HG02571 (cell line): ENCODE results near the gene GOLGA1.
A peak's percentile ranks its signal among the peaks of the same experiment; 100 is the strongest.

Experiments
- ATAC-seq: cut with Tn5 transposase; IDR thresholded peaks from one replicate; pipeline ENCODE4 v1.9.1; 2021; ENCODE audit warnings: mild to moderate bottlenecking, moderate library complexity; ENCODE audit not compliant: unreplicated experiment

The GOLGA1 gene

GRCh38 chr9:124885551-124885950 is 55.3 kb downstream of the GOLGA1 start:
- no peak for ATAC-seq

DNA sequence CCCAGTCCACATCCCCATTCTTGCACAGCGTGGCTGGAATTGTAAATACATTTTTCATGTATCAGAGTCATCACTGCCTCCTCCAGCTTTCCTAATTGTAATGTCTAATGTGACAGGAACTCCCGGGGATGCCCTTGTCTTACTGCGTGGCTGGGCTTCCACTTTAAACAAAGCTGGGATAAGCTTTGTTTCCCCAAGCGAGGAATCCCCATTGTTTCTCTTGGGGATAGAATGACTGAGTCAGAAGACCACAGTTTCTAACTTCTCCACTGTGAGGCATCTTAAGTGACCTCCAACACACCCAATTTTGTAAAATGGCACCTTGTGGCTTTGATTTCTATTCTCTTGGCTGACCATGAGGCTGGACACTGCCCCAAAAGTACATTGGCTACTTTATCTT is 56.5 kb downstream of the GOLGA1 start:
- ATAC-seq, result no peak

DNA sequence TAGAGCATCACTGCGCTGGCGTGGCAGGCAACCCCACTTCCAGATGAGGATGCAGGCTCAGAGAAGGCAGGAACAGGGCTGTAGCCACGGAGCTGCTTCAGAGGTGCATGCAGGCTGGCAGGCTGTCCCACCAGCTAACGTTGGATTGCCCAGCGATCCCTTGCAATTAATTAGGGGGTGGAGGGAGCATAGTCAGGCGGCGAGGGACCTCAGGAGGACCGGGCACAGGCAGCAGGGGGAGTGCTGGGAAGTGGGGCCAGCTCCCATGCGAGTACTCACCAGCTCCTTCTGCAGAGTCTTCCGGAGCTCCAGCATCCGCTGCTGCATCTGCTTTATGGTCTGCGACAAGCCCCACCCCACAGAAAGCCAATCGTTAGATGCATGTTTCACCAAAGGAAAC is 58.7 kb downstream of the GOLGA1 start:
- ATAC-seq, result no peak

- no peak for ATAC-seq
Observed at GRCh38 chr9:124881138-124881743, 59.6 kb downstream of the GOLGA1 start.

GRCh38 chr9:124880501-124880900 is 60.4 kb downstream of the GOLGA1 start:
- ATAC-seq, result no peak

DNA sequence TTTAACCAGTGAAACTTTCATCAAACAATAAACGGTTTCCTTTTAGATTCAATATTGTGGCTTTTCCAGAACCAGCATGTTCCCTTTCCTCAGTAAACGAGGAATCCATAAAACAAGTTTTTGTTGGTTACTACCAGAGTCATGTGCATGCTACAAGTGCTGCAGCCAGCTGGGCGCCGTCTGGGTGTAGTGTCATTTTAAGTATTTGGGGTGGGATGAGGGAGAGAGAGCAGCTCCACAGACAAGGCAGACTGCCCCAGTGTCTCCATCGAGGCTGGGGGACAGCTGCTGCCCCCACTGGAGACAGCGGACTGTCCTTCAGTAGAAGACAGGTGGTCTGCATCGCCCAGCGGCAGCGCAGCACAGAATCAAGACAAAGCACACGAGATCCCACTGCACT is 61.7 kb downstream of the GOLGA1 start:
- ATAC-seq, result no peak

DNA sequence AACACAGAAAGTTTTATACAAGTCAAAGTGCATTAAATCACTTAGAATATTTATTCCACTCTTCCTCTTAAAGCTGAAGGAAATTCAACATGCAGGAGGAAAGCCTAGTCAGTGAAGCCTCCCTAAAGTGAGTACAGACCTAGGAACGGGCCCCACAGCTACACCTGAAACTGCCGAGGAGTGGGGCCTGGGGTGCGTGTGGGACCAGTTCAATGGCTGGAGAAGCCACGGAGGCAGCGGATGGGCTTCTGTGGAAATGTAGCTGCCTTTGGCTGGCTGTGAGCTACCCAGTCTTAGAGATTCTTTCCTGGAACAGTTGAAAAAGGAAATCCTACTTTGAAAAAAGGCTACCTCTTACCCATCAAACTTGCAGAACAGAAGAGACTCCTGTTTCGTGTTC is 62.4 kb downstream of the GOLGA1 start:
- no peak for ATAC-seq

DNA sequence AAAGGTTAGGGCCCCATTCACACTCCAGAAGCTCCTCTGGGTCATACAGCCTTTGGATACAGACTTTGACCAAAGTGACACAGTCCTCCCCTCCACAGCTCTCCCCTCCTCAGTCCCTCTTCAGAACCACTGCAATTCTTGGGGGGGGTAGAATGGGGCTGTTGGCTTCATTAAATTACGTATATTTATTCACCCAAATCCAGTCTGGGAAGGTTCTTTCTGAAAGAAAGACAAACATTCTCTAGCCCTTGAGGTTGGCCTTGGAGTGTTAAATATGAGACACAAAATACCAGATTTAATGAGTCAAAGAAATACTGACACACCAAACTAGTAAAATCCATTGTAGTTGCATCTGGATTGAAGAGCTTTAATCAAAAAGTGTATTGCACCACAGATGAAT is 62.9 kb downstream of the GOLGA1 start:
- no peak for ATAC-seq

DNA sequence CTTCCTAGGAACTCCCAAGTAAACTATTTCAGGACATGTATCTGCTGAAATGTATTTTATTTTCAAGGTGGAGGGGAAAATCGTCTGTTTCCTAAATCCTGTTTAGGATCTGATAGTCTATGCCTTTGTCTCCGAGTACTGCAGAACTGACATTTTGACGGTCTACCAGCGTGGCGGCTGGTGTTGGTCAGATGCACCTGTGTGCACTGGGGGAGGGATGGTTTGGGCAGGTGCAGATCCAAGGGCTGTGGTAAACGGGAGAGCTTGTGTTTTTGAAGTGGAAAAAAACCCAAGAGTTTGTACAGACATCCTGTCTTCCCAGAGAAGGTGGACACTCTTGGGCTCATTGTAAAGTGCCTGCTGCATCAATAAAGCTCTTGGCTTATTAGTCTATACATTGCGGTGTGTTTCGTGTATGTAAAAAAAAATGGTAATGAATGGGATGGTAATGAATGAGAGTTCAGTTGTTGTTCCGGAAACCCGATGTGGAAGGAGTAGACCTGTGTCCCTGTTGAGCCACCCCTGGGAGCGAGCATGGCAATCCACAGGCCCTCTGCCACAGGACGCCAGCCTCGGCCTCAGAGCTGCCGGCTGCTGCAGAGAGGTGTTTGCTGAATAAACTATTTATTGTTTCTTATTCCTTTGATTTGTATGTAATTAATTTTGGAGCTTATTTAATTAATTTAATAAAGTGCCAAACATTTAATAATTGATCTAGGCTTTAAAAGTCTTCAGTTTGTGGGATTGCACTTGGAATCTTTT is 63.7 kb downstream of the GOLGA1 start:
- no peak for ATAC-seq

GRCh38 chr9:124875501-124875900 is 65.4 kb downstream of the GOLGA1 start:
- ATAC-seq, result no peak

DNA sequence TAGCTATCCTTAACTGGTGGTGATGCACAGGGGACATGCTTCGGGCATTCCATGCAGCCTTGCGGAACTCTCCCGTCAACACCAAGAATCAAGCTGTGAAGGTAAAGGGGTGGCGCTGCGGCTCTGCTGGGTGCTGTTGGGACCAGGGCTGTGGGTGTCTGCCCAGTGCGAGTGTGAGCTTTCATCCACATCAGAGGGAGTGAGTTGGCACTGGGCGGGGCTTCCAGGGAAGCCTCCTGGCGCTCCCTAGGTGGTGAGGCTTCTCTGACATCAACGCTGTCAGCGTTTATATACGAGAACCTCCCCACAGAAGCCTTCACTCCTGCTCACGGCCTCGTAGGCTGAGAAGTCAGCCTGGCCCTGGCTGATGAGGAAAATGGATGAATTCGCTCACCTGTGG is 67.2 kb downstream of the GOLGA1 start:
- no peak for ATAC-seq

- no peak for ATAC-seq
Observed at GRCh38 chr9:124871156-124871561, 69.7 kb downstream of the GOLGA1 start.

GRCh38 chr9:124870723-124871122 is 70.2 kb downstream of the GOLGA1 start:
- ATAC-seq, result no peak

GRCh38 chr9:124869986-124870560 is 70.8 kb downstream of the GOLGA1 start:
- peak; percentile 40 for ATAC-seq

GRCh38 chr9:124869466-124869985 is 71.4 kb downstream of the GOLGA1 start:
- ATAC-seq, result peak; percentile 4

- ATAC-seq, result peak; percentile 59
Observed at GRCh38 chr9:124868511-124869465, 72.1 kb downstream of the GOLGA1 start.

DNA sequence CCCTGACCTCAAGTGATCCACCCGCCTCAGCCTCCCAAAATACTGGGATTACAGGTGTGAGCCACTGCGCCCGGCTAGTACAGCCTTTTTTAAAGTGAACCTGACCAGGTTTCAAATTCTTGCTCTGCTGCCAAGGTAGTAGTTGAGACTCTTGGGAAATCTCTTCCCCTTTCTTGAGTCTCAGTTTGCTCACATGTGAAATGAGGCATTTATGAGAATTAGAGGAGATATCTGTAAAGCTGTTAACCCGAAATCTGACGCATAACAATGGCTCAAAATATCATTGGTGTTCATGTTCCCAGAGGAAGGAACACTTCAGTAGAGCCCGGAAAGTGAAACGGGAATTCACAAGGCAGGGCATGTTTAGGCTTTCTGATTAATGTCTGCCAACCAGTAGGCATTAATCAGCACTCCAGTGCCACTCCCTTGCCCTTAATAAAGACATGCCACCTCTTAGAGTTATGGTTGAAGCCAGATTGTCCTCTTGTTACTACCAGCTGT is 77.5 kb downstream of the GOLGA1 start:
- ATAC-seq, result no peak

DNA sequence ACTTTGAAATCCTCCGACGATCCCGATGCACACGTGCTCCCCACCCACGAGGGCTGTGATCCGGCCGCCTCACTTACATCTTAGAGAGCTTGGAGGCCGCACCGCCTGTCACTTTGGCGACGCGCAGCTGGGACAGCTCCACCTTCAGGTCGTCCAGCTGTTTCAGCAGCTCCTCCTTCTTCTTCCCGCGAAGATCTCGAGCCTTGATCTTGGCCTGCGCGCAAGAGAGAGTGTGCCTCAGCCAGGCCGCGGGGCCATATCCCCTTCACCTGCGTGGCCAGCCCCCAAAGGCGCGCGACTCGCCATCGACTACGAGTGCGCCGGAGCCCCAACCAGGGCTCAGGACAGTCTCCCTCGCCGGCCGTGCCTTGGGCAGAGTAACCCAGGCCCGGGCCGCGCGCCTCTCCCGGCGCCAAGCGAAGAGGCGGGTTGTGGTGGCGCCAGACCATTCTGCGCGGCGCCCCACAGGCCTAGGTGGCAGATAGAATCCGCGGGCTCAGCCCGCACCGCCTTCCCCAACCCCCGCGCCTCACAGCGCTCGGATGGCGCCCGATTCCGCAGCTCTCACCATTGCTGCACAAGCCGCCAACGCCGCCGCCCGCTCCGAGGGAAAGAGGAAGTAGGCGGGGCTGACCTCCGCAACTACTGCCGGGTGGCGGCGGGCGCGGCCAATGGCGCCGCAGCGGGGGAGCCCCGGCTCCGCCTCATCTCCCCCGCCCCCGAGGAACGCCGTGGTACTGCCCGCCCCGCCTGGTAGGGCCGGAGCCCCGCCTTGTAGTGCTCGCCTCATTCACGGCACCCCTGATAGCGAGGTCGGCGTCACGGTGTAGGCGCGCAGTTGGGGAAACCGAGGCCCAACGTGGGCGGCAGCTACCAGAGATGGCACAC is 79.3 kb downstream of the GOLGA1 start, which contains the start of the genes ARPC5L and RPL35:
Gene ARPC5L (plus strand): TSS at position 789 of the 888 bp plus-strand sequence. CDS start 7,161 bp downstream, outside the sequence.
Gene RPL35 (minus strand): TSS at position 616 of the 888 bp plus-strand sequence. CDS start 45 bp downstream, at position 571.
- ATAC-seq, result peak; percentile 89

DNA sequence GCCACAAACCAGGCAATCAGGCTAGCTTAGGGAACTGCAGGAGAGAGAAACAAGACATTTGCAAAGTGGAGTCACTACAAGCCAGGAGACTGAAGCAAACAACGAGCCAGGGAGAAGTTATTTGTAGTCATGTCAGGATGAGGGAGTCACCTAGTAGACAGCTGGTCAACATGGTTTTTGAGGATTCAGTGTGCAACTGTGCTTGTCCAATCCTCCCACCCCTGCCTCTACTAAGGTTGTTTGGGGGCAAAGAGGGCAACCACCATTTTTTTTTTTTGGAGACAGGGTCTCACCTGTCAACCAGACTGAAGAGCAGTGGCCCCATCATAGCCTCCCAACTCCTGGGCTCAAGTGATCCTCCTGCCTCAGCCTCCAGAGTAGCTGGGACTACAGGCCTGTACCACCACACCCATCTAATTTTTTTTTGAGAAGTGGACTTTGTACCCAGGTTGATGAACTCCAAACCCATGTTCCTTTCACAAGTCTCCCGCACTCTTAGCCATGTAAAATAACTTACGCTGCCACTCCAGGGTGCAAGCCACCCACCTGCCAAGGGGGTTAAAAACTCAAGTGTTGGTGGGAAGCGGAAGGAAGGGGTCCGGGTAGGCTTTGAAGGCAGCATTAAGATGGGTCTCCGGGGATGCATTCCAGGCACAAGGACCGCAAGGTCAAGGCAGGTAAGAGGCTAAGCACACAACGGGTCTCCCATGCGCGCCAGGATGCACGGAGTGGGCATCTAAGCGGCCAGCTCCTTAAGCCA is 80.1 kb downstream of the GOLGA1 start:
- no peak for ATAC-seq
